Mesenchymal stem cell (in vitro differentiated cells and primary cell): ENCODE data around the gene C2orf66. TPM values are rescaled to one million over a fixed set of nuclear protein-coding genes. Genes with fewer than 3 reads are reported as not detected.

ENCODE experiments used
- DNase-seq: peaks from one replicate; pipeline ENCODE4 v3.0.0-alpha.2; 2013
- H2AFZ ChIP-seq: one replicate; pipeline ENCODE4 v1.6.1; 2013; ENCODE audit warnings: low read depth, mild to moderate bottlenecking, control low read depth, inconsistent platforms, low read length, moderate library complexity
- H2AK5ac ChIP-seq: 2 replicates; pipeline ENCODE4 v1.6.1; 2013; ENCODE audit warnings: low read length, moderate library complexity, mild to moderate bottlenecking, inconsistent platforms; ENCODE audit not compliant: severe bottlenecking
- H2BK120ac ChIP-seq: one replicate; pipeline ENCODE4 v1.6.1; 2013; ENCODE audit warnings: low read depth, mild to moderate bottlenecking, inconsistent platforms, low read length, moderate library complexity
- H2BK12ac ChIP-seq, 2 experiments: one replicate each; pipeline ENCODE4 v1.6.1; 2013; ENCODE audit warnings: inconsistent platforms in 2 of 2, low read length in 2 of 2, mild to moderate bottlenecking in 2 of 2, moderate library complexity in 2 of 2, control low read depth in 1 of 2
- H2BK15ac ChIP-seq: one replicate; pipeline ENCODE4 v1.6.1; 2013; ENCODE audit warnings: mild to moderate bottlenecking, low read depth, inconsistent platforms; ENCODE audit not compliant: poor library complexity, severe bottlenecking
- H2BK5ac ChIP-seq: 2 replicates; pipeline ENCODE4 v1.6.1; 2013; ENCODE audit warnings: low read depth, mild to moderate bottlenecking, low read length, control low read depth, inconsistent platforms; ENCODE audit not compliant: poor library complexity, severe bottlenecking
- H3K14ac ChIP-seq, 2 experiments: one replicate each; pipeline ENCODE4 v1.6.1; 2013; ENCODE audit warnings: inconsistent platforms in 2 of 2, low read length in 2 of 2, control low read depth in 1 of 2, mild to moderate bottlenecking in 1 of 2, moderate library complexity in 1 of 2
- H3K18ac ChIP-seq, 2 experiments: one replicate each; pipeline ENCODE4 v1.6.1; 2013; ENCODE audit warnings: inconsistent platforms in 2 of 2, low read length in 2 of 2, control low read depth in 1 of 2, low read depth in 1 of 2, mild to moderate bottlenecking in 1 of 2
- H3K23ac ChIP-seq, 2 experiments: one replicate each; pipeline ENCODE4 v1.6.1; 2013; ENCODE audit warnings: inconsistent platforms in 2 of 2, low read length in 2 of 2, mild to moderate bottlenecking in 2 of 2, moderate library complexity in 2 of 2, control low read depth in 1 of 2
- H3K27ac ChIP-seq: 2 replicates; pipeline ENCODE4 v1.5.1; 2013; ENCODE audit warnings: mild to moderate bottlenecking, moderate library complexity, low read length, control low read depth, inconsistent platforms; ENCODE audit not compliant: poor library complexity, severe bottlenecking
- H3K27me3 ChIP-seq, 2 experiments: 2 replicates each; pipeline versions ENCODE4 v1.6.1 to v1.7.0; 2013; ENCODE audit warnings: low read length in 2 of 2, mild to moderate bottlenecking in 2 of 2, moderate library complexity in 2 of 2, control low read depth in 1 of 2, inconsistent platforms in 1 of 2; ENCODE audit not compliant: control insufficient read depth in 1 of 2, insufficient read depth in 1 of 2
- H3K36me3 ChIP-seq, 2 experiments: 2 replicates each; pipeline versions ENCODE4 v1.6.1 to v1.7.0; 2013; ENCODE audit warnings: low read length in 2 of 2, control low read depth in 1 of 2, inconsistent platforms in 1 of 2, low read depth in 1 of 2, mild to moderate bottlenecking in 1 of 2; ENCODE audit not compliant: insufficient read depth in 2 of 2, control insufficient read depth in 1 of 2
- H3K4ac ChIP-seq, 2 experiments: one replicate each; pipeline ENCODE4 v1.6.1; 2013; ENCODE audit warnings: inconsistent platforms in 2 of 2, low read length in 2 of 2, mild to moderate bottlenecking in 2 of 2, moderate library complexity in 2 of 2, control low read depth in 1 of 2, low read depth in 1 of 2
- H3K4me1 ChIP-seq: 2 replicates; pipeline ENCODE4 v1.6.1; 2013; ENCODE audit warnings: low read depth, low read length, control low read depth; ENCODE audit not compliant: control insufficient read depth, insufficient read depth
- H3K4me2 ChIP-seq: 2 replicates; pipeline ENCODE4 v1.6.1; 2013; ENCODE audit warnings: low read length, mild to moderate bottlenecking, inconsistent platforms; ENCODE audit not compliant: poor library complexity, severe bottlenecking
- H3K4me3 ChIP-seq, 2 experiments: 2 replicates each; pipeline versions ENCODE4 v1.5.1 to v1.7.0; 2013; ENCODE audit warnings: low read length in 2 of 2, mild to moderate bottlenecking in 2 of 2, control low read depth in 1 of 2, low read depth in 1 of 2; ENCODE audit not compliant: insufficient read depth in 1 of 2
- H3K79me1 ChIP-seq: replicated peaks from 2 replicates; pipeline ENCODE4 v1.6.1; 2013; ENCODE audit warnings: mild to moderate bottlenecking, control low read depth, low read length, inconsistent platforms; ENCODE audit not compliant: poor library complexity, severe bottlenecking
- H3K9ac ChIP-seq: 2 replicates; pipeline ENCODE4 v1.7.0; 2013; ENCODE audit warnings: mild to moderate bottlenecking, low read length, moderate library complexity
- H3K9me3 ChIP-seq: 2 replicates; pipeline ENCODE4 v1.7.0; 2013; ENCODE audit warnings: mild to moderate bottlenecking, low read length; ENCODE audit not compliant: control insufficient read depth
- H4K8ac ChIP-seq: one replicate; pipeline ENCODE4 v1.6.1; 2013; ENCODE audit warnings: inconsistent platforms, mild to moderate bottlenecking, low read length, moderate library complexity
- H4K91ac ChIP-seq: one replicate; pipeline ENCODE4 v1.6.1; 2013; ENCODE audit warnings: mild to moderate bottlenecking, low read length, inconsistent platforms
- WGBS: methylation state at CpG from one replicate; pipeline ENCODE4 v1.1.7; 2013; ENCODE audit warnings: mixed read lengths; 5-methylcytosine and 5-hydroxymethylcytosine counted together
- polyA plus RNA-seq, 2 experiments: library from polyadenylated mRNA; stranded (reverse); fragments of 200-250 nt; gene quantifications; one replicate each; pipeline ENCODE4 v1.2.3, GENCODE V29; 2013

The C2orf66 gene
- 0.04 TPM for polyA plus RNA-seq (2013, experiment 1 of 2)
- polyA plus RNA-seq (2013, experiment 2 of 2): not detected

DNA sequence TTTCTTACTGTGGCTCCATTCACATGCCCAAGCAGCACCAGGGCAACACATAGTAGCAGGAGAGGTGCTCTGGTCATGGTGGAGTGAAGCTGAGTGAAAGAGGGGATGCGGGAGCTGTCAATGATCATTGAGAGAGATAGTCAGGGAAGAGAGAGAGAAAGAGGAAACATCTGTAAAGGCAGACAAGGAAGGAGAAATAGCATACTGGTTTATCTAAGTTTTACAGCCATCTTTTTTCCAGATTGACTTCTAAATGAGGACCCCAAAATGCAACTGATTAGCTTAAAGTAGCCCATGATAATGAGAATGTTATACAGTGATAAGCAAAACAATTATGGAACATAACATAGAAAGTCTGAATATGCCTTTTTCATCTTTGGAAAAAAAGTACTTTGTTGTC, at the start of gene C2orf66:
C2orf66 (minus strand) TSS at position 96 of the 400 bp plus-strand sequence; CDS start at position 77, 19 bp downstream.
- DNase-seq: no peak
- H3K9ac ChIP-seq: no peak within 1 kb of the TSS
- no peak within 1 kb of the TSS for H4K91ac ChIP-seq
- no peak within 1 kb of the TSS for H2AK5ac ChIP-seq
- H2BK12ac ChIP-seq: no peak within 1 kb of the TSS
- H3K14ac ChIP-seq: no peak within 1 kb of the TSS
- H4K8ac ChIP-seq: no peak within 1 kb of the TSS
- no peak within 1 kb of the TSS for H3K4me3 ChIP-seq
- no peaks in the 10 kb centered on the region for H3K36me3 ChIP-seq
- H3K4me2 ChIP-seq: no peak within 1 kb of the TSS
- H2BK5ac ChIP-seq: no peak within 1 kb of the TSS
- H2AFZ ChIP-seq: no peak within 1 kb of the TSS
- no peak within 1 kb of the TSS for H3K4ac ChIP-seq
- H3K27ac ChIP-seq: no peak within 1 kb of the TSS
- no peak within 1 kb of the TSS for H3K18ac ChIP-seq
- H2BK15ac ChIP-seq: no peak within 1 kb of the TSS
- no peak within 1 kb of the TSS for H2BK120ac ChIP-seq
- no peaks in the 10 kb centered on the region for H3K27me3 ChIP-seq
- H3K9me3 ChIP-seq: no peaks in the 10 kb centered on the region
- 100% methylated on average over 1 of the region's 1 CpG for WGBS
- no peaks in the 10 kb centered on the region for H3K79me1 ChIP-seq
- H3K4me1 ChIP-seq: no peaks in the 10 kb centered on the region
- H3K23ac ChIP-seq: no peak within 1 kb of the TSS

DNA sequence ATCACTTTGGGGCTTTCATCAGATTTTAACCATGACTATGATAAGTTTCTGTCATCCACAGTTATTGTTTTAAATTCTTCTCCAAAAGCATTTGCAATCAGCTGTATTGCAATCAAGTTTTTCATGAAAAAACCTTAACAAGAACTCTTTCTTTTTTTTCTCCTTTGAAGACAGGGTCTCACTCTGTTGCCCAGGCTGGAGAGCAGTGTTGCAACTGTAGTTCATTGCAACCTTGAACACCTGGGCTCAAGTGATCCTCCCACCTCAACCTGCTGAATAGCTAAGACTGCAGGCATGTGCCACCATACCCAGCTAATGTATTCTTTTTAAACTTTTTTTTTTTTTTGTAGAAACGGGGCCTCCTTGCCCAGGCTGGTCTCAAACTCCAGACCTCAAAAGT, 45.5 kb upstream of the C2orf66 start:
- no peak overlapping the region for H2AK5ac ChIP-seq
- no peak overlapping the region for H3K23ac ChIP-seq
- H3K27me3 ChIP-seq: no peaks in the 10 kb centered on the region
- no peak overlapping the region for H3K9ac ChIP-seq
- no peak for DNase-seq
- peaks cover 5% of the 10 kb centered on the region for H3K9me3 ChIP-seq
- no peak overlapping the region for H3K4me3 ChIP-seq
- H3K36me3 ChIP-seq: no peaks in the 10 kb centered on the region
- H3K18ac ChIP-seq: no peak overlapping the region
- no peaks in the 10 kb centered on the region for H3K4me1 ChIP-seq
- no peak overlapping the region for H3K27ac ChIP-seq
- 100% methylated on average over 1 of the region's 1 CpG for WGBS
- H3K4me2 ChIP-seq: no peak overlapping the region
- H2BK12ac ChIP-seq: no peak overlapping the region
- no peak overlapping the region for H4K8ac ChIP-seq
- H2BK120ac ChIP-seq: no peak overlapping the region
- H3K79me1 ChIP-seq: peaks cover 1% of the 10 kb centered on the region
- no peak overlapping the region for H4K91ac ChIP-seq
- H2BK5ac ChIP-seq: no peak overlapping the region
- no peak overlapping the region for H2AFZ ChIP-seq
- no peak overlapping the region for H3K4ac ChIP-seq
- no peak overlapping the region for H2BK15ac ChIP-seq
- no peak overlapping the region for H3K14ac ChIP-seq

DNA sequence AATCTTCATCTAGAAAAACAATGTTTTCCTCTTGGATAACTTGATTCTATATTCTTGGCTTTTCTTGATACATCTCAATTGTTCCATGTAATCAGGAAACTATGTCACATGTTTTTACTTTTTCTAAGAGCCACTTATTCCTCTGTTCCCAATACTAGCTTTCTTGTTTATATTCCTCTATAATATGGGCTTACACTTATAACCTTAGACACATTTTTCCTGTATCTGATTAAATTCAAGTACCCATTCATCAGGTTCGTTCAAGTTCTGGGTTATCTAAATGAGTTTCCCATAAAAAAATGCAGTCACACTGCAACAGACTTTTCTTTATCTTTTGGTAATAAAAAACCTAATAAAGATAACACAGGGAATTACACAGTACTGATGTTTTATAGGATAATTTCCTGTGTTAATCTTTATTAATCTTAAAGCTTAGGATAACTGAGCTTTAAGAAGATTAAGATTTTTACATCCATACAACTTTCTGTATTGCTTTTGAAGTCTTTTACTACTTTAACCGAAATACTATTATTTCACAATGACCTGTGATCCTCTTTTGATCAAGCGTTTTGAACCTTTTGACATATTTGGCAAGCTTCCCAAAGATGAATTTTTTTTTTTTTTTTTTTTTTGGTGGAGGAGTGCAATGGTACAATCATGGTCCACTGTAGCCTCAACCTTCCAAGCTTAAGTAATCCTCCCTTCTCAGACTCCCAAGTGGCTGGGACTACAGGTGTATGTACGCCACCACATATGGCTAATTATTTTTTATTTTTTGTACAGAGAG, 44.3 kb upstream of the C2orf66 start:
- H3K27ac ChIP-seq: no peak overlapping the region
- peak; percentile 2 for DNase-seq
- no peak overlapping the region for H2BK15ac ChIP-seq
- H3K18ac ChIP-seq: no peak overlapping the region
- H2BK120ac ChIP-seq: no peak overlapping the region
- H2BK5ac ChIP-seq: no peak overlapping the region
- H3K4ac ChIP-seq: no peak overlapping the region
- H3K36me3 ChIP-seq: no peaks in the 10 kb centered on the region
- H3K4me2 ChIP-seq: no peak overlapping the region
- no peak overlapping the region for H2AK5ac ChIP-seq
- H3K14ac ChIP-seq: no peak overlapping the region
- WGBS: 72% methylated on average over 3 of the region's 4 CpGs
- H3K4me3 ChIP-seq: no peak overlapping the region
- H2AFZ ChIP-seq: no peak overlapping the region
- H4K8ac ChIP-seq: no peak overlapping the region
- H3K9me3 ChIP-seq: no peaks in the 10 kb centered on the region
- no peaks in the 10 kb centered on the region for H3K4me1 ChIP-seq
- H3K27me3 ChIP-seq: no peaks in the 10 kb centered on the region
- H3K9ac ChIP-seq: no peak overlapping the region
- H4K91ac ChIP-seq: no peak overlapping the region
- no peak overlapping the region for H2BK12ac ChIP-seq
- no peaks in the 10 kb centered on the region for H3K79me1 ChIP-seq
- no peak overlapping the region for H3K23ac ChIP-seq

DNA sequence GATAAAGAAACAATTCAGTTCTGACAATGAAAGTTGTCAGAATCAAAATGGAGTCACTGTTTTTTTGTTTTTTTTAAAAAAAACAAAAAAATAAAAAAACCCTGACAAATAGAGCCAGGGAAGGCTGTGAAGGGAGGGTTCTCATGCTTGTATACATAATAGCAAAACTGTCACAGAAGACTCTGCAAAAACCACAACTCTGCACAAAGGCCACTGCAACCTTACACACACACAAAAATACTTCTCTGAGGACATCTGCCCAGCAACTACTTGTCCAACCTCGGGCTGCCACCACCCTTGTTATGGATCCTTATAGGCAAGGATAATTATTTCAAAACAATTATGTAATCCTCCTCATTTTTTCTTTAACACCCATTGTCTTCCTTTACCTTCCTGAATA, 41.9 kb upstream of the C2orf66 start:
- H3K27me3 ChIP-seq: no peaks in the 10 kb centered on the region
- no peak overlapping the region for H3K4me3 ChIP-seq
- no peak overlapping the region for H3K27ac ChIP-seq
- no peak overlapping the region for H2BK15ac ChIP-seq
- peaks cover 0 to 2% of the 10 kb centered on the region in 2 experiments for H3K36me3 ChIP-seq
- 100% methylated on average over 1 of the region's 1 CpG for WGBS
- DNase-seq: peak; percentile 32
- H3K9ac ChIP-seq: no peak overlapping the region
- no peaks in the 10 kb centered on the region for H3K9me3 ChIP-seq
- H3K23ac ChIP-seq: no peak overlapping the region
- no peak overlapping the region for H2AK5ac ChIP-seq
- no peaks in the 10 kb centered on the region for H3K79me1 ChIP-seq
- H4K91ac ChIP-seq: no peak overlapping the region
- no peaks in the 10 kb centered on the region for H3K4me1 ChIP-seq
- no peak overlapping the region for H3K14ac ChIP-seq
- no peak overlapping the region for H3K4me2 ChIP-seq
- no peak overlapping the region for H2BK12ac ChIP-seq
- H2BK120ac ChIP-seq: no peak overlapping the region
- H2AFZ ChIP-seq: no peak overlapping the region
- H4K8ac ChIP-seq: no peak overlapping the region
- no peak overlapping the region for H3K18ac ChIP-seq
- no peak overlapping the region for H3K4ac ChIP-seq
- H2BK5ac ChIP-seq: no peak overlapping the region
